Vagina (tissue), 2 donors: ENCODE measurements around the gene RRN3.

Source experiments
- POLR2A ChIP-seq, 2 donors: fragments of 450-650 bp; IDR thresholded peaks; one replicate each; pipeline ENCODE4 v1.6.1; 2017; ENCODE audit warnings: antibody characterized with exemption in 2 of 2, mild to moderate bottlenecking in 2 of 2, moderate library complexity in 2 of 2
- POLR2AphosphoS5 ChIP-seq, 2 donors: sonication (generic); formaldehyde crosslinking; IDR thresholded peaks; one replicate each; pipeline ENCODE4 v1.9.0; 2017; ENCODE audit warnings: antibody characterized with exemption in 2 of 2, mild to moderate bottlenecking in 2 of 2, low read depth in 1 of 2; ENCODE audit not compliant: insufficient read depth in 1 of 2
- TF ChIP-seq, protein P1 (sequence below), 3 experiments: fragments of 450-650 bp in 2 of 3; fragments of 200-600 bp in 1 of 3; sonication (generic) in 1 of 3; IDR thresholded peaks; one replicate each; pipeline ENCODE4 v1.5.1; 2017 to 2019; ENCODE audit warnings: antibody characterized with exemption in 3 of 3, mild to moderate bottlenecking in 2 of 3, moderate library complexity in 2 of 3

DNA sequence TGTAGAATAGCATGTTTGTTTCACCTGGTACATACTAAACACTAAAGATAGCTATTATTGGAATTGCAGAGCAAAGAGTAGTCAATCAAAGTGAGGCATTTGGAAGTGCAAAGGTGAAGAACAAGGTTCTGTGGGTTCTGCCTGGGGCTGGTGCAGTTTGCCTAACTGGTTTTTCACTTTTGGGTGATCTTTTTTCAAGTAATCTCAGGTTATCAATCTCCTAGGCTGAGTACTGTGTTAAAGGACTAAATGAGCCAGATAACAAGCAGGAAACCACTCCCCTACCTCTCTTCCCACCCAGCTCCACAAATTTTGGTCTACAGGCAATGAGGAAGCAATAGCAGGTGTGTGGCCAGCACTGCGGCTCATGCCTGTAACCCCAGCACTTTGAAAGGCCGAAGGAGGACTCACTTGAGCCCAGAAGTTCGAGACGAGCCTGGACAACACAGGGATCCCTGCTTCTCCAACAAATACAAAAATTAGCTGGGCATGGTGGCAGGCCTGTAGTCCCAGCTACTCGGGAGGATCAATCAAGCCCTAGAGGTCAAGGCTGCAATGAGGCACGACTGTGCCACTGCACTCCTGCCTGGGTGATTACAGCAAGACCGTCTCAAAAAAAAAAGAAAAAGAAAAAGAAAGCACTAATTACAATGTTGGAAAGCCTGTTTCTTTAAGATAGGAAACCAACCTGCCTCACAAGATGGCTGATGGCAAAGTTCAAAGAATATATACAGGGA is 36.2 kb downstream of the RRN3 start:
- TF ChIP-seq, protein P1, sequence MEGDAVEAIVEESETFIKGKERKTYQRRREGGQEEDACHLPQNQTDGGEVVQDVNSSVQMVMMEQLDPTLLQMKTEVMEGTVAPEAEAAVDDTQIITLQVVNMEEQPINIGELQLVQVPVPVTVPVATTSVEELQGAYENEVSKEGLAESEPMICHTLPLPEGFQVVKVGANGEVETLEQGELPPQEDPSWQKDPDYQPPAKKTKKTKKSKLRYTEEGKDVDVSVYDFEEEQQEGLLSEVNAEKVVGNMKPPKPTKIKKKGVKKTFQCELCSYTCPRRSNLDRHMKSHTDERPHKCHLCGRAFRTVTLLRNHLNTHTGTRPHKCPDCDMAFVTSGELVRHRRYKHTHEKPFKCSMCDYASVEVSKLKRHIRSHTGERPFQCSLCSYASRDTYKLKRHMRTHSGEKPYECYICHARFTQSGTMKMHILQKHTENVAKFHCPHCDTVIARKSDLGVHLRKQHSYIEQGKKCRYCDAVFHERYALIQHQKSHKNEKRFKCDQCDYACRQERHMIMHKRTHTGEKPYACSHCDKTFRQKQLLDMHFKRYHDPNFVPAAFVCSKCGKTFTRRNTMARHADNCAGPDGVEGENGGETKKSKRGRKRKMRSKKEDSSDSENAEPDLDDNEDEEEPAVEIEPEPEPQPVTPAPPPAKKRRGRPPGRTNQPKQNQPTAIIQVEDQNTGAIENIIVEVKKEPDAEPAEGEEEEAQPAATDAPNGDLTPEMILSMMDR (IDR thresholded peaks at IDR 0.05), result no peak
- TF ChIP-seq POLR2A (IDR thresholded peaks at IDR 0.05) (no peak), POLR2AphosphoS5 (IDR thresholded peaks at IDR 0.05; ENCODE audit: insufficient read depth in 1 of 2, low read depth in 1 of 2) (no peak)
